GM12878 (cell line): ENCODE measurements around the gene TSPAN15. TPM values are rescaled to one million over a fixed set of nuclear protein-coding genes. Genes with fewer than 3 reads are reported as not detected.

Source experiments
- ATAC-seq: fragments of 200-7000 bp; cut with Tn5 transposase; 3 replicates; pipeline ENCODE4 v1.9.1; 2020; ENCODE audit warnings: mild to moderate bottlenecking, moderate library complexity
- BruUV-seq: library from RNA; stranded (reverse); fragments of 400-500 nt; replicated peaks from 2 replicates; lab custom pipeline; 2021; lab: Mats Ljungman, UMichigan
- CTCF ChIA-PET: fragments of 300-600 bp; sonication (Branson Sonifier 250); formaldehyde crosslinking; extraction: SDS; loops from one replicate; lab custom pipeline; 2021; ENCODE audit warnings: inconsistent platforms; lab: Yijun Ruan, JAX
- POLR2A ChIA-PET: fragments of 350-600 bp; formaldehyde crosslinking; extraction: SDS; loops from one replicate; lab custom pipeline; 2021; ENCODE audit warnings: inconsistent platforms; lab: Charles Lee
- RAD21 ChIA-PET: fragments of 300-600 bp; sonication (Branson Sonifier 250); formaldehyde crosslinking; loops from one replicate; lab custom pipeline; 2023; ENCODE audit warnings: antibody characterized with exemption; ENCODE audit not compliant: unreplicated experiment; lab: Charles Lee
- SMC1A ChIA-PET: fragments of 300-600 bp; sonication (Branson Sonifier 250); formaldehyde crosslinking; loops from one replicate; lab custom pipeline; 2023; ENCODE audit not compliant: unreplicated experiment, uncharacterized antibody; lab: Charles Lee
- DNase-seq: peaks from one replicate; pipeline ENCODE4 v3.0.0-alpha.2; 2011; ENCODE audit warnings: low read depth, low spot score
- FAIRE-seq: peaks from 3 replicates; lab custom pipeline; 2011; peaks lifted over from hg19 to GRCh38; lab: Jason Lieb, UNC
- H2AFZ ChIP-seq: 2 replicates; pipeline ENCODE4 v1.6.0; 2011; ENCODE audit warnings: low read depth, low read length, control low read depth; ENCODE audit not compliant: control insufficient read depth
- H3K27ac ChIP-seq: 2 replicates; pipeline ENCODE4 v1.5.1; 2011; ENCODE audit warnings: control low read depth; ENCODE audit not compliant: control insufficient read depth, insufficient read depth
- H3K27me3 ChIP-seq, 2 experiments: replicated peaks in 1 of 2; 2 replicates each; pipeline versions ENCODE4 v1.6.0 to v1.6.1; 2011; ENCODE audit warnings: low read length in 1 of 2; ENCODE audit not compliant: control insufficient read depth in 2 of 2, insufficient read depth in 2 of 2
- H3K36me3 ChIP-seq, 2 experiments: 2 replicates each; pipeline ENCODE4 v1.5.1; 2011; ENCODE audit warnings: low read length in 1 of 2; ENCODE audit not compliant: control insufficient read depth in 2 of 2, insufficient read depth in 2 of 2
- H3K4me1 ChIP-seq: 2 replicates; pipeline ENCODE4 v1.6.1; 2011; ENCODE audit warnings: mild to moderate bottlenecking, low read length, moderate library complexity, mixed read lengths; ENCODE audit not compliant: control insufficient read depth, insufficient read depth
- H3K4me2 ChIP-seq: 2 replicates; pipeline ENCODE4 v1.6.0; 2011; ENCODE audit warnings: control low read depth; ENCODE audit not compliant: control insufficient read depth, insufficient read depth
- H3K4me3 ChIP-seq: fragments of 200-600 bp; sonication (generic); 2 replicates; pipeline ENCODE4 v1.5.1; 2016
- H3K79me2 ChIP-seq: 2 replicates; pipeline ENCODE4 v1.6.0; 2011; ENCODE audit warnings: low read length; ENCODE audit not compliant: control insufficient read depth, insufficient read depth
- H3K9ac ChIP-seq: 2 replicates; pipeline ENCODE4 v1.8.0; 2011; ENCODE audit warnings: low read length, control low read depth, mixed read lengths; ENCODE audit not compliant: control insufficient read depth, insufficient read depth
- H3K9me3 ChIP-seq: replicated peaks from 3 replicates; pipeline ENCODE4 v1.5.1; 2011; ENCODE audit warnings: mild to moderate bottlenecking, low read length; ENCODE audit not compliant: control insufficient read depth, insufficient read depth
- H4K20me1 ChIP-seq: 2 replicates; pipeline ENCODE4 v1.6.0; 2011; ENCODE audit not compliant: control insufficient read depth, insufficient read depth
- CBX3 ChIP-seq: fragments of 200-600 bp; sonication (generic); IDR thresholded peaks from 2 replicates; pipeline ENCODE4 v1.6.1; 2016; ENCODE audit warnings: low read depth, borderline replicate concordance
- ESRRA ChIP-seq: IDR thresholded peaks from 2 replicates; pipeline ENCODE4 v1.6.1; 2012; ENCODE audit warnings: mild to moderate bottlenecking, low read length, improper control_type of control experiment
- FOS ChIP-seq: IDR thresholded peaks from 3 replicates; pipeline ENCODE4 v1.6.1; 2011; ENCODE audit warnings: borderline replicate concordance; ENCODE audit not compliant: insufficient read length; ENCODE audit errors: extremely low read depth
- GABPA ChIP-seq: IDR thresholded peaks from 2 replicates; pipeline ENCODE4 v1.6.1; 2014; ENCODE audit warnings: antibody characterized with exemption, low read depth, mild to moderate bottlenecking, inconsistent platforms
- HDGF ChIP-seq: fragments of 450-650 bp; IDR thresholded peaks from 2 replicates; pipeline ENCODE4 v1.6.1; 2016; ENCODE audit warnings: antibody characterized with exemption
- JUNB ChIP-seq: IDR thresholded peaks from 2 replicates; pipeline ENCODE4 v1.6.1; 2016; ENCODE audit warnings: antibody characterized with exemption, mild to moderate bottlenecking
- JUND ChIP-seq: IDR thresholded peaks from 2 replicates; pipeline ENCODE4 v1.6.1; 2012; ENCODE audit warnings: low read depth, mild to moderate bottlenecking, low read length, improper control_type of control experiment, moderate library complexity
- MTA2 ChIP-seq: fragments of 450-650 bp; IDR thresholded peaks from 2 replicates; pipeline ENCODE4 v1.6.1; 2016; ENCODE audit warnings: low read depth, mild to moderate bottlenecking, moderate library complexity
- NFXL1 ChIP-seq: fragments of 450-650 bp; IDR thresholded peaks from 2 replicates; pipeline ENCODE4 v1.6.1; 2017; ENCODE audit warnings: antibody characterized with exemption, mild to moderate bottlenecking, borderline replicate concordance
- NFYA ChIP-seq: IDR thresholded peaks from 2 replicates; pipeline ENCODE4 v1.6.1; 2011; ENCODE audit warnings: low read depth, mild to moderate bottlenecking, low read length, improper control_type of control experiment, borderline replicate concordance
- NFYB ChIP-seq: IDR thresholded peaks from 2 replicates; pipeline ENCODE4 v1.6.1; 2011; ENCODE audit warnings: low read depth, mild to moderate bottlenecking, low read length, improper control_type of control experiment, moderate library complexity; ENCODE audit not compliant: insufficient read depth
- PAX8 ChIP-seq: fragments of 450-650 bp; IDR thresholded peaks from 2 replicates; pipeline ENCODE4 v1.6.1; 2017; ENCODE audit warnings: mild to moderate bottlenecking, moderate library complexity
- PBX3 ChIP-seq: IDR thresholded peaks from 2 replicates; pipeline ENCODE4 v1.6.1; 2011; ENCODE audit warnings: mild to moderate bottlenecking, low read depth, low read length, moderate library complexity; ENCODE audit not compliant: insufficient replicate concordance
- POLR2AphosphoS2 ChIP-seq: IDR thresholded peaks from 2 replicates; pipeline ENCODE4 v1.6.1; 2011; ENCODE audit warnings: low read depth, mild to moderate bottlenecking, low read length, improper control_type of control experiment, moderate library complexity
- TCF3 ChIP-seq: IDR thresholded peaks from 2 replicates; pipeline ENCODE4 v1.6.1; 2012; ENCODE audit warnings: low read depth, mild to moderate bottlenecking, low read length, borderline replicate concordance; ENCODE audit not compliant: insufficient read depth
- TCF7 ChIP-seq: IDR thresholded peaks from 2 replicates; pipeline ENCODE4 v1.6.1; 2014; ENCODE audit warnings: antibody characterized with exemption, borderline replicate concordance
- YY1 ChIP-seq: IDR thresholded peaks from 2 replicates; pipeline ENCODE4 v1.6.1; 2011; ENCODE audit warnings: low read depth, mild to moderate bottlenecking, low read length
- ZBED1 ChIP-seq: IDR thresholded peaks from 2 replicates; pipeline ENCODE4 v1.6.1; 2016; ENCODE audit warnings: borderline replicate concordance
- ZBTB11 ChIP-seq: fragments of 450-650 bp; formaldehyde crosslinking; IDR thresholded peaks from 2 replicates; pipeline ENCODE4 v1.5.0; 2022; ENCODE audit warnings: mild to moderate bottlenecking, missing genetic modification characterization
- ZNF274 ChIP-seq: IDR thresholded peaks from one replicate; pipeline ENCODE4 v1.8.0; 2011; ENCODE audit not compliant: insufficient read length, insufficient read depth
- ZSCAN29 ChIP-seq: fragments of 450-650 bp; IDR thresholded peaks from 2 replicates; pipeline ENCODE4 v1.6.1; 2017; ENCODE audit warnings: mild to moderate bottlenecking, moderate library complexity
- WGBS: methylation state at CpG from one replicate; pipeline ENCODE4 v1.1.6; 2016; ENCODE audit warnings: low lambda C conversion rate; ENCODE audit not compliant: insufficient replicate concordance, insufficient coverage; ENCODE audit errors: missing lambda C conversion rate; 5-methylcytosine and 5-hydroxymethylcytosine counted together
- in situ Hi-C: fragments of 300-500 bp; cut with MboI; formaldehyde crosslinking; loops from 9 replicates; pipeline ENCODE4 v1.14.3; 2018; ENCODE audit warnings: mixed read lengths
- intact Hi-C: fragments of 100-400 bp; cut with micrococcal nuclease; formaldehyde crosslinking; loops from one replicate; pipeline ENCODE4 v1.14.2; 2022; ENCODE audit not compliant: unreplicated experiment
- polyA plus RNA-seq, 11 experiments: library from polyadenylated mRNA; depleted of rRNA in 4 of 11; unstranded in 6 of 11; stranded (reverse) in 5 of 11; fragments of >200 nt; fragmentation: Nextera tagmentation in 4 of 11; fragmentation: Illumina TruSeq in 1 of 11; extraction: Ambion mirVana in 4 of 11; extraction: Trizol in 1 of 11; gene quantifications; 1 replicate in 1 of 11; 2 replicates in 10 of 11; pipeline versions ENCODE4 v1.2.1 to v1.2.3, GENCODE V29; 2011 to 2016; ENCODE audit warnings: inconsistent platforms in 2 of 11, missing spikeins in 2 of 11, low read depth in 1 of 11
- total RNA-seq, 4 experiments: library from RNA; depleted of rRNA in 3 of 4; stranded (reverse); fragments of >200 nt in 3 of 4; fragmentation: Illumina TruSeq in 1 of 4; extraction: Trizol in 1 of 4; gene quantifications; 2 replicates each; pipeline versions ENCODE4 v1.2.1 to v1.2.3, GENCODE V29; 2013 to 2021

TSPAN15 gene
- total and polyA plus RNA-seq, 10 of the 15 experiments (the other 5 are each of a cell fraction or from before 2014, with no cell fraction given) = 1.3 to 8.5 (median 2.4) TPM; not detected in 2

- TF ChIP-seq ZBTB11 (no peak), NFYB (no peak), CBX3 (no peak), NFYA (no peak), ZBED1 (no peak), TCF7 (no peak), NFXL1 (no peak), YY1 (no peak)
These were observed 12.6 kb downstream of the TSPAN15 start (continued) for GRCh38 chr10:69463886-69464285.

GRCh38 chr10:69464401-69464800 is 13.1 kb downstream of the TSPAN15 start:
- Histone ChIP-seq H3K27me3 (no peaks in the 10 kb centered on the region), H3K9me3 (no peaks in the 10 kb centered on the region), H2AFZ (no peak overlapping the region), H3K27ac (peak overlapping the region; percentile 17), H3K36me3 (no peaks in the 10 kb centered on the region; a peak in 1 of 4 replicates), H3K4me3 (no peak overlapping the region), H4K20me1 (no peaks in the 10 kb centered on the region), H3K9ac (no peak overlapping the region), H3K4me2 (no peak overlapping the region), H3K79me2 (no peaks in the 10 kb centered on the region), H3K4me1 (peaks cover 35% of the 10 kb centered on the region)
- FAIRE-seq (no peak), ATAC-seq (no peak), DNase-seq (no peak)
- ChIA-PET POLR2A (interaction anchor here (0.8 to 1.7 kb wide), 2 partner anchors 9 to 11 kb away, joined by 5 to 8 read pairs; no protein-coding TSS in a partner anchor), CTCF (interaction anchor here (1.0 to 2.9 kb wide), 3 partner anchors 12 to 28 kb away, joined by 3 to 16 read pairs (median 3); partner anchors contain the start of gene TSPAN15), SMC1A (interaction anchor here (1.4 to 2.6 kb wide), 3 partner anchors 9 to 16 kb away, joined by 6 to 14 read pairs (median 10); partner anchors contain the start of gene TSPAN15), RAD21 (interaction anchor here (2.7 kb wide), 1 partner anchor 12 kb away, joined by 16 read pairs; the partner anchor contains the start of gene TSPAN15)
- 30% methylated on average over 7 of the region's 7 CpGs for WGBS
- no TSS peak for BruUV-seq
- intact Hi-C loops = no loop called here
- in situ Hi-C loops = no loop called here
- no peak for TF ChIP-seq JUND
- TF ChIP-seq ZNF274 = no peak
- TF ChIP-seq TCF3 = no peak
- TF ChIP-seq PBX3 = no peak
- TF ChIP-seq ESRRA = no peak
- no peak for TF ChIP-seq JUNB
- no peak for TF ChIP-seq HDGF
- no peak for TF ChIP-seq FOS
- no peak for TF ChIP-seq GABPA
- TF ChIP-seq ZBED1 = no peak
- no peak for TF ChIP-seq MTA2
- TF ChIP-seq POLR2AphosphoS2 = no peak
- TF ChIP-seq PAX8 = no peak
- no peak for TF ChIP-seq ZSCAN29
